Suprapubic skin (tissue), 4 donors: ENCODE results near the gene NELL1.

ENCODE experiments used
- CTCF ChIP-seq, 2 donors: fragments of 200-600 bp in 1 of 2; fragments of 450-650 bp in 1 of 2; sonication (generic) in 1 of 2; IDR thresholded peaks; one replicate each; pipeline ENCODE4 v1.5.1; 2016 to 2019; ENCODE audit warnings: antibody characterized with exemption in 2 of 2, mild to moderate bottlenecking in 1 of 2, moderate library complexity in 1 of 2
- EP300 ChIP-seq: sonication (generic); formaldehyde crosslinking; IDR thresholded peaks from one replicate; pipeline ENCODE4 v1.6.1; 2017; ENCODE audit warnings: antibody characterized with exemption
- POLR2A ChIP-seq, 2 donors: fragments of 450-650 bp; IDR thresholded peaks; one replicate each; pipeline ENCODE4 v1.6.1; 2017; ENCODE audit warnings: antibody characterized with exemption in 2 of 2, mild to moderate bottlenecking in 2 of 2, moderate library complexity in 2 of 2
- POLR2AphosphoS5 ChIP-seq, 3 donors: sonication (generic); formaldehyde crosslinking; IDR thresholded peaks; one replicate each; pipeline ENCODE4 v1.6.1; 2017; ENCODE audit warnings: antibody characterized with exemption in 3 of 3

- TF ChIP-seq POLR2AphosphoS5 (IDR thresholded peaks at IDR 0.05) (no peak), CTCF (IDR thresholded peaks at IDR 0.05) (no peak), POLR2A (IDR thresholded peaks at IDR 0.05) (no peak), EP300 (no peak)
Observed at GRCh38 chr11:21364866-21365624, 695.7 kb downstream of the NELL1 start.
